ENCODE results near the gene TAF4B.
"Not testable (repeated sequence)": the region's sequence is repeated elsewhere in the genome, so short reads cannot be mapped to it uniquely, and the experiment has no call there.

The TAF4B gene

DNA sequence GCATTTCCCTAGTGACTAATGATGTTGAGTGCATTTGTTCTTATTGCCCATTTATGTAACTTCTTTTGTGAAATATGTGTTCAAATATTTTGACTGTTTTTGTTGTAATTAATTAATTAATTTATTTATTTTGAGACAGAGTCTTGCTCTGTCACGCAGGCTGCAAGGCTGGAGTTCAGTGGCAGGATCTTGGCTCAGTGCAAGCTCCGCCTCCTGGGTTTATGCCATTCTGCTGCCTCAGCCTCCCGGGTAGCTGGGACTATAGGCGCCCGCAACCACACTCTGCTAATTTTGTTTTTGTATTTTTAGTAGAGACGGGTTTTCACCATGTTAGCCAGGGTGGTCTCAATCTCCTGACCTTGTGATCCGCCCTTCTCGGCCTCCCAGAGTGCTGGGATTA, 71.9 kb downstream of the TAF4B start:
- DNase-seq, result no peak
- Histone ChIP-seq H3K9me3 (ENCODE audit: insufficient read depth, low read length, severe bottlenecking) (no peaks in the 10 kb centered on the region), H3K4me3 (ENCODE audit: low read depth in 1 of 2, low read length in 2 of 2) (no peak overlapping the region), H3K4me2 (ENCODE audit: insufficient read depth, low read length) (no peak overlapping the region), H3K79me2 (ENCODE audit: insufficient read depth, low read length) (no peaks in the 10 kb centered on the region), H2AFZ (ENCODE audit: low read depth, low read length) (no peak overlapping the region), H3K27me3 (ENCODE audit: insufficient read depth, low read length, poor library complexity) (no peaks in the 10 kb centered on the region), H3K36me3 (ENCODE audit: insufficient read depth, low read length) (peaks cover 5% of the 10 kb centered on the region; the same call in 1 of the 2 replicates), H4K20me1 (ENCODE audit: insufficient read depth, low read length) (no peaks in the 10 kb centered on the region), H3K9ac (ENCODE audit: low read depth, low read length) (no peak overlapping the region), H3K27ac (ENCODE audit: low read length) (no peak overlapping the region), H3K4me1 (ENCODE audit: insufficient read depth, low read length) (no peaks in the 10 kb centered on the region)
- no peak for TF ChIP-seq EZH2 (IDR thresholded peaks at IDR 0.05; ENCODE audit: borderline replicate concordance, low read depth, low read length, severe bottlenecking)
- TF ChIP-seq, protein P1, sequence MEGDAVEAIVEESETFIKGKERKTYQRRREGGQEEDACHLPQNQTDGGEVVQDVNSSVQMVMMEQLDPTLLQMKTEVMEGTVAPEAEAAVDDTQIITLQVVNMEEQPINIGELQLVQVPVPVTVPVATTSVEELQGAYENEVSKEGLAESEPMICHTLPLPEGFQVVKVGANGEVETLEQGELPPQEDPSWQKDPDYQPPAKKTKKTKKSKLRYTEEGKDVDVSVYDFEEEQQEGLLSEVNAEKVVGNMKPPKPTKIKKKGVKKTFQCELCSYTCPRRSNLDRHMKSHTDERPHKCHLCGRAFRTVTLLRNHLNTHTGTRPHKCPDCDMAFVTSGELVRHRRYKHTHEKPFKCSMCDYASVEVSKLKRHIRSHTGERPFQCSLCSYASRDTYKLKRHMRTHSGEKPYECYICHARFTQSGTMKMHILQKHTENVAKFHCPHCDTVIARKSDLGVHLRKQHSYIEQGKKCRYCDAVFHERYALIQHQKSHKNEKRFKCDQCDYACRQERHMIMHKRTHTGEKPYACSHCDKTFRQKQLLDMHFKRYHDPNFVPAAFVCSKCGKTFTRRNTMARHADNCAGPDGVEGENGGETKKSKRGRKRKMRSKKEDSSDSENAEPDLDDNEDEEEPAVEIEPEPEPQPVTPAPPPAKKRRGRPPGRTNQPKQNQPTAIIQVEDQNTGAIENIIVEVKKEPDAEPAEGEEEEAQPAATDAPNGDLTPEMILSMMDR (IDR thresholded peaks at IDR 0.05; ENCODE audit: borderline replicate concordance, extremely low read depth, low read length, poor library complexity, severe bottlenecking), result no peak
- ATAC-seq (ENCODE audit: insufficient read depth, low read depth), result no peak

DNA sequence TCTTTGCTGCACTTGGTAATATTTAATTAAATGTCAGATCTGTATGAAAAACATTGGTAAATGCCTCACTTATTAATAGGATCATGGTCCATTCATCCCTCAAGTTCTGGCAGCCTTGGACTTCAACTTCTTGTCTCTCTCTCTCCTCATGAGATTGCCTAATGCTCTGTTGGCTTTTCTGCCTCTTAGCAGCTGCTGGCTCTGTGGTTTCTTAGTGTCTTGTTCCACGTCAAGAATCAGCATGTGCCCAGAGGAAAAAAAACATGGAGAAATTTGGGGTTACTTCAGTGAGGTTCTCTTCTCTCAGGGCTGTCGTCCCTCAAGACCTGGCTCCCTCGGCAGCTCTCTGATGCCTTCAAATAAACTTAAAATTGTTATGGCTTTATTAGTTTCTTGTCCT, 75.4 kb downstream of the TAF4B start:
- Histone ChIP-seq H4K20me1 (ENCODE audit: insufficient read depth, low read length) (no peaks in the 10 kb centered on the region), H3K27me3 (ENCODE audit: insufficient read depth, low read length, poor library complexity) (no peaks in the 10 kb centered on the region), H2AFZ (ENCODE audit: low read depth, low read length) (no peak overlapping the region), H3K36me3 (ENCODE audit: insufficient read depth, low read length) (no peaks in the 10 kb centered on the region), H3K79me2 (ENCODE audit: insufficient read depth, low read length) (no peaks in the 10 kb centered on the region), H3K4me2 (ENCODE audit: insufficient read depth, low read length) (no peak overlapping the region), H3K4me3 (ENCODE audit: low read depth in 1 of 2, low read length in 2 of 2) (no peak overlapping the region), H3K27ac (ENCODE audit: low read length) (no peak overlapping the region), H3K9ac (ENCODE audit: low read depth, low read length) (no peak overlapping the region), H3K4me1 (ENCODE audit: insufficient read depth, low read length) (no peaks in the 10 kb centered on the region), H3K9me3 (ENCODE audit: insufficient read depth, low read length, severe bottlenecking) (no peaks in the 10 kb centered on the region)
- ATAC-seq (ENCODE audit: insufficient read depth, low read depth), result no peak
- no peak for TF ChIP-seq EZH2 (IDR thresholded peaks at IDR 0.05; ENCODE audit: borderline replicate concordance, low read depth, low read length, severe bottlenecking)
- DNase-seq, result no peak

DNA sequence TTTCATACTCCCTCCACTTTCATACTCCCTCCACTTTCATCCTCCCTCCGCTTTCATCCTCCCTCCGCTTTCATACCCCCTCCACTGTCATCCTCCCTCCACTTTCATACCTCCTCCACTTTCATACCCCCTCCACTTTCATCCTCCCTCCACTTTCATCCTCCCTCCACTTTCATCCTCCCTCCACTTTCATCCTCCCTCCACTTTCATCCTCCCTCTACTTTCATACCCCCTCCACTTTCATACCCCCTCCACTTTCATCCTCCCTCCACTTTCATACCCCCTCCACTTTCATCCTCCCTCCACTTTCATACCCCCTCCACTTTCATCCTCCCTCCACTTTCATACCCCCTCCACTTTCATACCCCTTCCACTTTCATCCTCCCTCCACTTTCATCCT, 77.0 kb downstream of the TAF4B start:
- H3K4me3 ChIP-seq (ENCODE audit: low read depth in 1 of 2, low read length in 2 of 2); H3K4me2 ChIP-seq (ENCODE audit: insufficient read depth, low read length); DNase-seq; H3K4me1 ChIP-seq (ENCODE audit: insufficient read depth, low read length); H3K27me3 ChIP-seq (ENCODE audit: insufficient read depth, low read length, poor library complexity); H2AFZ ChIP-seq (ENCODE audit: low read depth, low read length); H3K9me3 ChIP-seq (ENCODE audit: insufficient read depth, low read length, severe bottlenecking); H3K36me3 ChIP-seq (ENCODE audit: insufficient read depth, low read length); H3K27ac ChIP-seq (ENCODE audit: low read length); H3K79me2 ChIP-seq (ENCODE audit: insufficient read depth, low read length); H4K20me1 ChIP-seq (ENCODE audit: insufficient read depth, low read length); ATAC-seq (ENCODE audit: insufficient read depth, low read depth); H3K9ac ChIP-seq (ENCODE audit: low read depth, low read length): not testable (repeated sequence)

DNA sequence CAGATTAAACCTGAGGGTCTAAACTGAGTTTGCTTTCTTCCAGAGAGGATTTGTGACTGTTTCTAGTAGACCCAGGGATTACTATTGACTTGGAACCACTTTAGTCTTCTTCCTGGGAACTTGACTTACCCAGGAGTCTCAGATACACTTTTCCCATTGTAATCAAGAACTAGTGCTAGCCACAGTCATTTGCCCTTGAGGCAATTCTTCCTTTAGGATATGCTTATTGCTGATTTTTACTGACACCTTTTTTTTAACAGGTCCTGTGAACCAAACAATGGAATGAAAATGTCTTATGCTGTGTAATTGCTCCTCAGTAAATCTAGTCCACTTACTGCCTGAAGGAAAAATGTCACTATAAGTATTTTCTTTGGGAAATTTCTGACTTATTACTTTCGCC, 78.3 kb downstream of the TAF4B start:
- H3K4me2 ChIP-seq (ENCODE audit: insufficient read depth, low read length), result no peak overlapping the region
- H3K9ac ChIP-seq (ENCODE audit: low read depth, low read length), result no peak overlapping the region
- no peaks in the 10 kb centered on the region for H3K27me3 ChIP-seq (ENCODE audit: insufficient read depth, low read length, poor library complexity)
- no peak overlapping the region for H3K27ac ChIP-seq (ENCODE audit: low read length)
- no peak overlapping the region for H2AFZ ChIP-seq (ENCODE audit: low read depth, low read length)
- H3K79me2 ChIP-seq (ENCODE audit: insufficient read depth, low read length), result no peaks in the 10 kb centered on the region
- TF ChIP-seq EZH2 (IDR thresholded peaks at IDR 0.05; ENCODE audit: borderline replicate concordance, low read depth, low read length, severe bottlenecking), result no peak
- TF ChIP-seq, protein P1 (IDR thresholded peaks at IDR 0.05; ENCODE audit: borderline replicate concordance, extremely low read depth, low read length, poor library complexity, severe bottlenecking), result no peak
- no peaks in the 10 kb centered on the region for H3K36me3 ChIP-seq (ENCODE audit: insufficient read depth, low read length)
- no peaks in the 10 kb centered on the region for H4K20me1 ChIP-seq (ENCODE audit: insufficient read depth, low read length)
- ATAC-seq (ENCODE audit: insufficient read depth, low read depth), result no peak
- no peak overlapping the region for H3K4me3 ChIP-seq (ENCODE audit: low read depth in 1 of 2, low read length in 2 of 2)
- H3K9me3 ChIP-seq (ENCODE audit: insufficient read depth, low read length, severe bottlenecking), result no peaks in the 10 kb centered on the region
- no peaks in the 10 kb centered on the region for H3K4me1 ChIP-seq (ENCODE audit: insufficient read depth, low read length)
- DNase-seq, result no peak
